Renal cortical epithelial cell (primary cell): Measurements from ENCODE around the gene CAVIN2. TPM values are rescaled to one million over a fixed set of nuclear protein-coding genes. Genes with fewer than 3 reads are reported as not detected.
A peak's percentile ranks its signal among the peaks of the same experiment; 100 is the strongest.

Experiments used
- DNase-seq: peaks from one replicate; pipeline ENCODE4 v3.0.0-alpha.2; 2011; ENCODE audit warnings: low read depth
- total RNA-seq: library from RNA; depleted of rRNA; stranded (reverse); fragments of >200 nt; gene quantifications from 2 replicates; pipeline ENCODE4 v1.2.3, GENCODE V29; 2014

CAVIN2 gene
- total RNA-seq, 1 donor from 2014 or later = 4.3 TPM

DNA sequence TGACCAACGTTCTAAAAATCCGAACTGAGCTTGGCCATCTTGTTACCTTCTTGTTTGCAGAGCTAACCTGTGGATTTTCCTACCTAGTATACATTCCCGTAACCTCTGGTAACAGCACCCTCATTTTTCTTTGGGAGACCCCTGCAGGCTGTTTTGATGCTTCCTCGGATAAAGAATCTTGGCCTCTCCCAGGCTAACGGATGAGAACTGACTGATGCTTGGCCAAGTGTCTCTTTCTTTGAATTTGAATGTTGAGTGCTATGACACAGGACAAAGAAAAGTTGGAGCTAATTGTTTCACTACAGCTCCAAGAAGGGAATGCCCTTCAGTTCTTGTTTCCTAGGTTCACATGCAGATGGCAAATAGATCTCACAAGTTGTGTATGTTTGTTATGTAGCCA lies 19.3 kb upstream of the CAVIN2 start:
- no peak for DNase-seq

DNA sequence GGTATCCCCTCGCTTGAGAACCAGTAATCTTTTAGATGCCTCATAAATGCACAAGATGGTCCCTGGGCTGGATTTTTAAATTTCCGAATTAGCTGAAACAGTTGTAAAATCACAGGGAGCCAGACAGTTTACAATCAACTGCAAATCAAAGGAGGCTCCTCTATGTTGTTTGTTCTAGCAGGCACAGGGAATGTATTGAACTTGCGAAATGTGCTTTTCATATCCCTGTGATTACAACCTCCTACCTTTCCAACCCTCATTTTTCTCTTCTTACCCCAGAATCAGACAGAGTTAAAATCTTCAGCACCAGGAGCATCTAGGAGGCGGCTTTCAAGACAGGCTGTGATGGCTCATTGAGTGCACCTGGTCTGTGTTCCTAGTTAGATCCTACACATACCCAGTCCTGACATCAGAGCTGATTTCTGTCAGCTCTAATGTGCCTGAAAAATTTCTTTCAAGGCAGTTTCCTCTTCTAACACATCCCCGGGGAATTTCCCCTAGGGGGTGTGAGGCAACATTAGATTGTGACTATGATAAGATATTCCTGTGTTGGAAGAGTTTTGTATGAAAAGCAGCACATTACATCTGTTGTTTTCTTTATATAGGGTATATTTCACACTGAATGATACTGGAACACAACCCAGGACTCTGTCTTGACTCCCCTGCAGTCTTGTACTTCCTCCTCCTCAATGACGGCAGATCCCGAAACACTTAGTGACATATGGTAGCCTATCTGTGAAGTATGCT lies 17.9 kb upstream of the CAVIN2 start:
- DNase-seq = peak; percentile 29

DNA sequence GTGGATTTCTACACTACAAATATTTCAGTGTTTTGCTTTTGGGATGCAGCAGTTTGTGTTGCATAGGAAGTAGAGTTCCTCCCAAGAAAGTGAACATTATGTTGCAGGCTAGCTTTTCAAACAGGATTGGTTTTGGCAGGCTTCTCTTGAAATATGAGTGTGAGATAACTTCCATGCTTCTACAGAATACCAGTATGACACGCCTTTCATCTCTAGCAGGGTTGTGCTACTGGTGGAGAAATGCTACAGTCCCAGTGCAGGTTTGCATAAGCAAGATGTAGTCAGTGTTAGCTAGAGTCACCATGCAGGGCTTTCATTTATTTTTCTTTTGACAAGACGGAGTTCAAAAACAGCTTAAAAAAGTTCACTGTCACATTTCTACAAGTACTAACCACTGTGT lies 17.1 kb upstream of the CAVIN2 start:
- DNase-seq = no peak

DNA sequence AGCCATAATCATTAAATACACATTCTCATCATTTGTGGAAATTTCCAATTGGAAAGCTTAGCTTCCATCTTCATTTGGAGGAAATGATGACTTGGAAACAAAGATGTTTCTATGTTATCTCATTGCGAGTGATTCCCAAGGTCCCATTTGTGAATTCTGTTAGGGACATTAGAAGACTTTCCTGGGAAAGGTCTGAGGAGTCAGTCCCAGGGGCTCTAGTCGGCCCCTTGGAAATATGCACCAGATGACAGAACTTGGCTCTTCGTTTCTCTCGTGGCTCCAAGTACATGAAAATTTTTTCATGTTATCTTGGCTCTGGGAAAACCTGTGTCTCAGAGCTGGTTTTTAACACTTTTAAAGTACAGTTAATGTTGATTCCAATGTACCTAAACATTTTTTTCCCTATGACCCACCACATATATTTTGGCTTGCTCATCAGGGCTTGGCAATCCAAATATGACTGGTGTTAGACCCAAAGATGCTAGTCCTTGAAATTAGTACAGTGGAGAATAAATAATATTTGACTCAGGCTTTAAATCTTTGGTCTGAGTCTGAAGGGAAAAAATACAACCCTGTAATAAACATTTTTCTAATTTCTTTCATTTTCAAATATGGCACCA lies 15.4 kb upstream of the CAVIN2 start:
- DNase-seq = no peak

DNA sequence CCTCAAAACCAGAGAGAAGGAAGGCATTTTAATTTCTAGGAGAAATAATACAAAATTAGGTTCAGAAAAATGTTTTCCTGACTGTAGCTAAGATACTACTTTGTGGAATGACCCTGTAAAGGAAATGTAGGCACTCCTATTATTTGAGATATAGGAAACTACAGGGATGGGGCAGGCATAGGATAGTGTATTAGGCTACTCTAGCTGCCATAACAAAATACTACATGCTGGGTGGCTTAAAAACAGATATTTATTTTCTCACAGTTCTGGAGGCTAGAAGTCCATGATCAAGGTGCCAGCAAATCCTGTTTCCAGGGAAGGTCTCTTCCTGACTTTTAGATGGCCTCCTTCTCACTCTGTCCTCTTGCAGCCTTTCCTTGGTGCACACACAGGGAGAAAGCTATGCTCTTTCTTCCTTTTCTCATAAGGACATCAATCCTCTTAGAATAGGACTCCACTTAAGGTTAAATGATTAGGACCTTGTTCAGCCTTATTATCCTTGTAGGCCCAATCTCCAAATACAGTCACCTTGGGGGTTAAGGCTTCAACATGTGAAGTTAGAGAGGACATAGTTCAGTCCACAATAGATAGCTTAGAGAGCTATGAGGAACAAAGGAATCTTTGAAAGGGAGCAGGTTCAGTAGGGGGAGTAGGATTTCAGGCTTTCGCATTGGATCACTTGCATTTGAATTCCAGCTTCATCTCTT lies 14.0 kb upstream of the CAVIN2 start:
- no peak for DNase-seq

DNA sequence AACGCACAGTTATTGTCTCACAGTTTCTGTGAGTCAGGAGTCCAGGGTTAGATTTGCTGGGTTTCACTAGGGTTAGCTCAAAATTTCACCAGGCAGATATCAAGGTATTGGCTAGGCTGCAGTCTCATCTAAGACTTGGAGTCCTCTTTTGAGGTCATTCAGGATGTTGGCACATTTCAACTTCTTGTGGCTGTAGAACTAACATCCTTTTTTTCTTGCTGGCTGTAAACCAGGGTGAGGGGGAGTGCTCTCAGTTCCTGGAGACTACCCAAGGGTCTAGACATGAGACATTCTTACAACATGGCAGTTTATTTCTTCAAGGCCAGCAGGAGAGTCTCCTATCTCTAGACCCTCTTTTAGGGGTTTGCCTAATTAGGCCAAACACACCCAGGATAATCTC lies 12.8 kb upstream of the CAVIN2 start:
- no peak for DNase-seq

DNA sequence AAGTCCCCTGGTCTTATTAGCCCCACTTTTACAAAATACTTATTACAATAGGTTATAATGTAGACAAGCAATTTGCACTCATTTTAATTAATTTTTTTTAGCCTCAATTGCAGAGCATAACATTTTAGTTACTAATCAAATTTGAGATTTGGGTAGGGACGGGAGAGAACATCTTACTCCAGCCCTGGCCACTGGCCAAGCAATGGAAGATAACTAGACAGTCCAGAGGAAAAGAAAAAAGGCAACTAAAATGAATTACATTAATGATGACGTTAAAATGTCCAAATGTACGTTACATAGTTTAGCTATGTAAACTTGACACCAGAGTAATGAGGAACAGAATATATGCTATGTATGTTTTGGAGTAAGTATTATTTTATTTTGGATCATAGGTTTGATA lies 11.0 kb upstream of the CAVIN2 start:
- DNase-seq = no peak

DNA sequence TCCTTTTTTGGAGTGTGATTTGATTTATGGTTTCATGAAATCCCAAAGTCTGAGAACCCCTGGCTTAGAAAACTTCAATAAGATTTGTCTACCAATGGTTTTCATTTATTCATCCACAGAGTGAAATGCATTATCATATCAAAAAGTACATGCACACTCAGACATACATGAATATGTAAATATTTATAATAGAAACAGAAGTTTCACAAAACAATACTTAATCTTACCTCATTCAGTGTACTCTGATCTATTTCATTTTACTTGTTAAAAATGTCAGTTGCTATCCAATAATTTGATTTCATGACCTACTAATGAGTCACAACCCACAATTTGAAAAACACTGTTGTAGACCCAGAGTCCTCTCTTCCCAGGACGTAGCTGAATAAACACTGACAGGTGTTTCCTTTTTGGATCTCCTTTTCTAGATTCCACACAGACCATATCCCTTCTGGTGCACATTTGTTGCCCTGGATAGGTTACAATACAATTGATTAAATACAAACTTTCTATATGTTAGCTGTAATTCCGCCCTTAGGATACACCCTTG lies 10.4 kb upstream of the CAVIN2 start:
- DNase-seq = peak; percentile 62

DNA sequence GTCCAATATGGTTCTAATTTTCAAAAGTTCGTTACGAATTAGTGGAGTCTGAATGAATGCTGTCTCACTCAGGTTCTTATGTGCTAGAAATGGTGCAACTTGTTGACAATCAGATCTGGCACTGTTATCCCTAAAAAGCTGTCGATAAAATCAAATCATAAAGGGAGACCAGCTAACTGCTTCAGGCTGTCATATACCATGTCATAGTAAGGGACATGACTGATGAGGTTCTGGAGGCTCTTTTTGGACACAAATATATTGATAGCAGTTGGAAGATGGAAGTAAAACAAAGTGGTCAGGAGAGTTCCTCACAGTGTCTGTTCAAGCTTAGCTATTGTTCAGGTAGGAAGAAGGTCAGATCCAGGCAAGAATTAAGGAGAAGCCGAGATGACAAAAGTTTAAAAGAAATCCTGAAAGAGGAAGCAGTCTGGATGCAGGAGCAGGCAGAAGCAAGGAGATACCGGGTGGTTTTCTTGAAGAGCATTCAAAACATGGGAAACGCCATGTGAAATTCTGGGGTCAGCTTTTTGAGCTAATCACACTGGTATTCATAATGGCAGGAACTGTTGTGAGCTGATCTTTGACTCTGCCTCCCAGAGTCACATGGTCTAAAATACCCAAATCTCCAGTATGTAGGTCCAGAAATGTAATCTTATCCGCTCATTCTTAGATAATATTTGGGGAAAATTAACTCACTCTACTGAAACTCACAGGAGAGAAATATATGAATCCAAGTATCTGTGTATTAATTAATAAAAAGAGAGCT lies 9.4 kb upstream of the CAVIN2 start:
- no peak for DNase-seq

DNA sequence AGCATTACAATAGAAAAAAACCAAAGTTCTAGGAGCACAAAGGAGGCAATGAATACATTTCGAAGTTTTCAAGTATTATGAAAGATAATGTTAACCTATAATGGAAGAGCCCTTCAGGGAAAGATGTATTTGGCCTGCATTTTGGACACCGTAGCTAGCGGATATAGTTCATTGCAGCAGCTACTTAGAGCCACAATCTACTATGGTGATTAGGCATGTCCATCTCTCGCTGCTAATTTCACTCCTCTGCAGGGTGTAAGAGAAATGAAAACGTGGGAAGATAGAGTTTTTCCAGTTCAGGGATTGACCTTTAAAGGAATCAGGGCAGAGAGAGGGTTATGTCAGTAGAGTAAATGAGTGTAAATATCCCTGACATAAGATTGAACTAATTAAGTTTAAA lies 8.5 kb upstream of the CAVIN2 start:
- DNase-seq = no peak

DNA sequence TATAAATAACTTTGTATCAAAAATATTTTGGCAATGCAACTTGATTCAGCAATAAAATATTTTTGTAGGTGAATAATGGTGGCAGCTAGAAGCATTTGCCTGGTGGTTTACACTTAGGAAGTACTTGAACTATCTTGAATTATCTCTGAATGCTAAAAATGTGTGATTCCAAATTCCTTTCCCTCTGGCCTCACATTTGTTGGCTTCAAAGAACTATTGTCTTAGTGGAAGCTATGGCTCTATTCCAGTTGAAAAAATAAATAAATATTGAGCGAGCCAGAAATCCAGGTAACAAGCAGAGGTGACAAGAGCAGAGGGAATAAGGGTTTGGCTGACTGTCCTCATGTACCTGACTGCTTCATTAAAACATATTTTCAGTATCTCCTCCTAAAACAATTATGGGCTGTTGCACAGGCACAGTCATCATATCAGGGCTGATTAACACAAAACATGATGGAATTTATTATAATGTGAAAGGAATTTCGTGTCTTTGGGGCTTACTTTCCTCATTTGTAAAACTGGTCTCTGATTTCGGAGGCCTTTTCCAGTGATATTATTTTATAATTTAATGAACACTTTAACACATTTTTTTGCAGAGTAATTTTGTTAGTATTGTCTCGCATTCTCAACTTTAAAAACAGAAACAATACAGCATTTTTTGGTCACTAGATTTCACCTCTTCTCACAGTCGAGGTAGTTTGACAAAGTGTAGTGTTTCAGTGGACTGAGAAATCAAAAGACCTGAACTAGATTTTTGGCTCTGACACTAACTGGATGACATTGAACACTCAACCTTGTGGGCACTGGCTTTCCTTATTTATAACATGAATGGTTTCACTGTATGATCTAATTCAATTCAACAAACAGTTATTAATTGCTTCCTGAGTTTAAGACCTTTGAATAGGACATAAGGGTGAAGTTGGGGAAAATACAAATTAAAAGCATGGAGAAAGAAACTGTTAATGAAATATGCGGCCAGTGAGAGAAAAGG lies 7.8 kb upstream of the CAVIN2 start:
- peak; percentile 9 for DNase-seq

DNA sequence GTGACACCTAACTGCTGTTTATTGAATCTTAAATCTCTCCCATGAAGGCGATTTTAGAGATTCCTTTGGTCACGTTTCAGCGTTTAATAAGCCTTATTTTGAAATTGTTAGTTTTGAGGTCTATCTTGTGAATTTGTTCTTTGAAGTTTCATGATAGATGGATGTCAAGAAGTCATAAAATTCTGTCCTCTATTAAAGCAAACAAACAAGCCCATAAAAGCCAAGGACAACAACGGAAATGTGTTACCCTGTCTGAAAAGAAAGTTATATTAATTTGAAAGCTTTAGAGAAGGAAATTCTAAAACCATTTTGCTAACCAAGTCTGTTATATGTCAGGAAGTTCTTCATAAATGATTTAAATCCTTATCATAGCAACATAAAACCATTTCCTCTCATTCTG lies 7.0 kb upstream of the CAVIN2 start:
- DNase-seq = no peak

DNA sequence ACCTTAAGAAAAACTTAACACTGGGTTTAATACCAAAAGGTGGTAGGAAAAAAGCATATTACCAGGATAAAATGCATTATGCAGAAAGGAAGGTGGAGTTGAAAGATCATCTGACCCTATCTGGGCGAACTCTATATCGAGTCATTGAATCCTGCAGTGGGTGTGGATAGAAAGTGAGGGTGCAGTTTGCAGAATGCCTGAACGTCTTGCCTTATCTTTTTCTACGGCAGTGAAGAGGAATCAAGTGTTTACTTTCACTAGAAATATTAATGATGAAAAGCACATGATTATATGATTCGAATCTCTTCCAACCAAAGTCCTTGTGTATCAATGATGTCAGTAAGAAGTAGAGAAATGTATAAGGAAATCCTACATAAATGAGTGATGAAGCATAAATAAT lies 4.3 kb upstream of the CAVIN2 start:
- DNase-seq = no peak

DNA sequence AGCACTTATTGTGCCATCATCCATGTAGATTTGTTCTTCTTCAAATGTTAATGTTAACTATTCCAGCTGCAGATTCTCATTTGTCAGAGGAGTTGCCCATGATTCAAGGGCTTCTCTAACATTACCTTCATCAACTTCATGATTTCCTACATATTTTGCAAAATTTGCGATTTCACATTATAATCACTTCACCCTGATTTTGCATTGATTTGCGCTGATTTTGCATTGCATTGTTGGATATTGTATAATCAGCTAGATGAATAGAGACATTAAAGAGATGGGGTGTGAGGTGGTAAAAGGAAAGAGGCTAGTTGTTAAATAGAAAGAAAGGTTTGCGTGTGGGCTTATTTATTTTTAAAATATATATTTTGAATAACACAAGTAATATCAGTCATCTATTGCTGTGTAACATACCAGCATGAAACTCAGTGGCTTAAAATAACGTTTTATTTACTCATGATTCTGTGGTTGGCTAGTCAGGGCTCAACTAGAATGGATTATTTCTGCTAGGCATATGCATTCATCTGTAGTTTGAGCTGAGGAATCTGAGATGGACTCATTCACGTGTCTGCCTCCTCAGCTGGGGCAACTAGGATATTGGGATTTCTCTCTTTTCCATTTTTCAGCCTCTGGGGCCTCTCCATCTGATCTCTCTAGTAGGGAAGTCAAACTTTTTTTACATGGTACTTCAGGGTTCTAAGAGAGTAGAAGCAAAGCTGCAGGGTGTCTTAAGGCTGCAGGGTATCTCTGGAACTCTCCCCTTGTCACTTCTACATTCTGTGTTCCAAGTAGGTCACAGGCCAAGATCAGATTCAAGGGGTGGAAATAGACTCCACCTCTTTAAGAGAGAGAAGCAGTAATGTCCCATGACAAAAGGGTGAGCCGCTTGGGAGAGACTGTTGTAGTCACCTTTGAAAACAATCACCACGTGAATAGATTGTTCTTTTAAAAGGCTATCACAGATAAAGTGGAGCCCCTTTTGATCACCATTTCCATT lies 2.2 kb upstream of the CAVIN2 start:
- no peak for DNase-seq

DNA sequence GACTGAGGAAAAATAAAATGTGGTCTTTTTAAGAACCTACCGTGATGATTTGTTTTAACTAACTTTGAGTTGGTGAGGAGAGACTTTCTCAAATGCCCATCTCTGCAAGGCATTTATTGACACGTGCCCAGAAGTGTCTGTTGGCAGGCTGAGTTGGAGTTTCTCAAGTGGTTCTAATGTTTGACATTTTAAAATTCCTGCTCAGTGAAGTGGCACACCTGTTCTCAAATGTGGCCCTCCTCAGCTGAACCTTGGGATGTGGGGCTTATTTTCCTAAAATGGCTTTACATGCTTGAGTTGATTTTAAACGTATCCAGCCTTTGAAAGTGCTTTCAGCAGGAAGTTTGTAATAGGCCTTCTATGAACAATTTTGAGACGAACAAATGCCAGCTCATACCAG lies 876 bp upstream of the CAVIN2 start:
- DNase-seq = peak; percentile 70

DNA sequence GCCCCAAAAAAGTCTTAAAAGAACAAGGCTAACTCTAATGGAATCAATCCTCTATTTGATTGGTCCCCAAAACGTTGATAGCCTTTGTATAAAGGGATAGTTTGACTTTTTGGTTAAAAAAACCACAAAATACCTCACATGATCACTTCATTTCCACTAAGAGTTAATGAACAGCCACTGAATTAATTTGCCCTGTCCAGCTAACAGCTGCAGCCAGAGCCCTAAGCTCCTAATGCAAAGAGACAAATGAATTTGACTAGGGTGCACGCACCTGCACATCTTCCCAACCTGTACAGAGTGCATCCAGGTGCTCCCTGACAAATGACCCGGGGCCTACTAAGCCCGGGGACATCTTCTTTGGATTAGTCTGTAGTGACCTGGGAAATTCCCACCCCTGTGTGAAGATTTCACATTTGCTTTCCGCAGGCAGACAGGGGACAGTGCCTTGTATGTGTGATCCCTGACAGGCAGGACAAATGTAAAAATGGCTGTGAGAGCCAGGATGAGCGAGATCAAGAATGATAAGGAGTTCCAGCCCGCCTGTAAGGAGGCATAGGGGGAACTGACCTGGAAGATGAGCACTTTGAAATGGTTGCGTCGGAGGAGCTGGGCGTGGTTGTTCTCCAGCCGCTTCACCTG lies 893 bp downstream of the CAVIN2 start:
- peak; percentile 40 for DNase-seq

DNA sequence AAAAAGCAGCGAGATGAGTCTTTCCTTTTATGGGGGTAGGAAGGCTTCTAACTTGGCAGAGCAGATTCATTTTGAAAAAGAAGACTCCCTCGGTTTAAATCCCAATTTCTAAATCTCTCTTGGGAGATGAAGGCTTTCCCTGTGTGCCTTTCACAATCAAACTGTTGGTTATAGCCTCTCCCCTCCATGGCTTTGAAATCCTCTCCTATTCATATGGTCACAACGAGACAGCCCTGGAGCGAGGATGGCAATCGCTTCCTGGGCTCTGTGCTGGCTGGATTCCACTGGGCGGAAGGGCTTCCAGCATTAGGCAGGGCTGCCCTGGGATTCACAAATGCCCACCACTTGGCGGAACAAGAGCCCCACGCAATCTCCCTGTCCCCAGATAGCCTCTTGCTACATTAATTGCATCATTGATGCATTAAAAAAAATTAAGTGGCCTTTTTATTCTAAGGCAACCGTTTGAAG lies 1.6 kb downstream of the CAVIN2 start:
- no peak for DNase-seq

DNA sequence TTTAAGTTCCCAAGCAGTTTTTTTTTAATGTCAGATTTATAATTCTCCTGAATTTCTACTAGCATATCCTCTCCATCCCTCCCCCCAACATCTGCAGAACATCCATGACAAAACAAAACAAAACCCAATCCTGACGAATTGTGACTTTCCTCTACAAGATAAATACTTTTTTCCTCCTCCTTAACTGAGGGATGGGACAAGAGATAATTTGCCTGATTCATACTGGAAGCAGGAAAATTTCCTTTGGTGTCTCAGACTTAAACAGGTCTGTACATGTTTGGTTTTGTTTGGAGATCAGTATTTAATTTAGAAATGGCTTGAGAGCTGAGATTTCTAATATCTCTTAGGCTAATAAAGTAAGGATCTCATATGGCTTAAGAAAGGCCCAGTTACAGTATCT lies 2.2 kb downstream of the CAVIN2 start:
- DNase-seq = no peak

DNA sequence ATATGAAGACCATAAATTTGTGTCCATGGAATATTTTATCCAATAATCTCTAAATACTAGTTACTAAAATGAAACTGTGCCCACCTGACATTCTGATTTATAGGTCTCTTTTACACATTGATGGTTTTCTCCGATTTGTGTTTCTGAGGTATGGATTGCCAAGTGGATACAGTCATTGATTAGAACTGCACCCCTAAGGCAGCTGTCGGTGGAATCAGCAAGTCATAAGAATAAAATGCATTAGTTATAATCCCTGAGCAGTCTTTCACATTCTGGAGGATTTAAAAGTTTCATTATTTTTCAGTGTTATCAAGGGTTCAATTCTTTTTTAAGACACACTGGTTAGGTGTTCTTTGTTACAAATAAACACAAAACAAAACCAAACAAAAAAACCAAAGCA lies 6.0 kb downstream of the CAVIN2 start:
- no peak for DNase-seq
